ENCODE results near the gene CD48.
"Not testable (repeated sequence)": the region's sequence is repeated elsewhere in the genome, so short reads cannot be mapped to it uniquely, and the experiment has no call there.

Gene CD48

GRCh38 chr1:160741092-160741501, 29.5 kb upstream of the CD48 start:
- no peak for DNase-seq

GRCh38 chr1:160740133-160740688, 28.6 kb upstream of the CD48 start:
- no peak for DNase-seq

DNA sequence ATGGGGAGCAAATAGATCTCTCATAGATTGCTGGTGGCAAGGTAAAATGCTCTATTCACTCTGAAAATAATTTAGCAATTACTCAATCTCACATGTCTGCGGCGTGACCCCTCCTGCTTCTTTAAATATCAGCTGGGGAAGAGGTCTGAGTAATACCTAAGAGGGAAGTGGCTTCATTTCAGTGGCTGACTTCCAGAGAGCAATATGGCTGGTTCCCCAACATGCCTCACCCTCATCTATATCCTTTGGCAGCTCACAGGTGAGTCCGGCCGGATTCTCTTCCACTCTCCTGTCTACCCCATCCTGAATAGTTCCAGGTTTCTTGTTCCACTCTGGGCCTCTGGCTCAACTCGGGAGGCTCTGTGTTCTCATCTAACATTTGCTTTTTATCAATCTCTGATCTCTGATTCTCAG, 27.5 kb upstream of the CD48 start, which contains the start of gene SLAMF7:
SLAMF7 (plus strand) TSS at position 150 of the 414 bp plus-strand sequence; CDS start at position 205, 55 bp downstream.
- no peak for DNase-seq

DNA sequence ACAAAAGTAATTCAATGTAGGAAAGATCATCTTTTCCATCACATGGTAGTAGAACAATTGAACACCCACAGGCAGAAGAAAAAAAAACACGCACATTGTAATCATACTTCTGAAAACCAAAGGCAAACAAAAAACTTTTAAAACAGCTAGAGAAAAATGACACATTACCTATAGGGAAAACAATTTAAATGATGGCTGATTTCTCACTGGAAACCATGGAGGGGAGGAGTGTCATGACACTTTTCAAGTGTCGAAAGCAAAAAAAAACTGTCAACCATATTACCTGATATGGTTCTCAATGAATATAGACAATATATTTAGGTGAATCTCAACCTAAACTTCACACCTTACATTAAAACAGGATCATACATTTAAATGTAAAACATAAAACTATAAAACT, 26.6 kb upstream of the CD48 start:
- DNase-seq: no peak

GRCh38 chr1:160734301-160734700, 22.7 kb upstream of the CD48 start:
- no peak for DNase-seq

DNA sequence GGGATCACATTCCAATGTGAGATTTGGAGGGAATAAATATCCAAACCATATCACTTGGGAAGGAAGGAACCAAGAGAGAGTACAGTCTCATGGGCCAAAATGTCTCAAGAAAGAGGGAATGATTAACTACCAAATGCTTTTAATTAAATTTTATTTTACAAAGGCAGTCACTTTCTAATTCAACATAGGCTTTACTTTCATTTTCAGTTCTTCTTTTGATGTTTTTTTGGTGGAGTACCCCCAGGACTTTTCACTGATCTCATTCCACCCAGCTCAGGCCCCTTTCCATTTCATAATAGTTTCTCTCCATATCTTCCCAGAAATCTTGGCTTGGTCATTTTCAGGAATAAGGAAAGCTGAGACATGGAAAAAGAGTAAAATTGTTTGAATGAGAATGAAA, 22.3 kb upstream of the CD48 start:
- DNase-seq: no peak

DNA sequence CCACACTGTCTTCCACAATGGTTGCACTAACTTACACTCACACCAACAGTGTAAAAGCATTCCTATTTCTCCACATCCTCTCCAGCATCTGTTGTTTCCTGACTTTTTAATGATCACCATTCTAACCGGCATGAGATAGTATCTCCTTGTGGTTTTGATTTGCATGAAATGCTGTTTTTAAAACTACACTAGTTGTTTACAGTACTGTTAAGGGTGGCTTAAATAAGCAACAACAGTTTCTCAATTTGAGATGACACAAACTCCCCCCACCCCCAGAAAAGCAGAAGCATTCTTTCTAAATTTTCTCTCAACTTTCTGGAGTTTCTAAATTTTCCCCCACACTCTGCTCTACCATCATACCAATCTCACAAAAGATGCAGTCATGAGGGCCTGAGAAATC, 20.4 kb upstream of the CD48 start:
- no peak for DNase-seq

DNA sequence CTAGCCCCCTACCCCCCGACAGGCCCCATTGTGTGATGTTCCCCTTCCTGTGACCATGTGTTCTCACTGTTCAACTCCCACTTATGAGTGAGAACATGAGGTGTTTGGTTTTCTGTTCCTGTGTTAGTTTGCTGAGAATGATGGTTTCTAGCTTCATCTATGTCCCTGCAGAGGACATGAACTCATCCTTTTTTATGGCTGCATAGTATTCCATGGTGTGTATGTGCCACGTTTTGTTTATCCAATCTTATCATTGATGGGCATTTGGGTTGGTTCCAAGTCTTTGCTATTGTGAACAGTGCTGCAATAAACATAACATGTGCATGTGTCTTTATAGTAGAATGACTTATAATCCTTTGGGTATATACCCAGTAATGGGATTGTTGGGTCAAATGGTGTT, 19.9 kb upstream of the CD48 start:
- not testable (repeated sequence) for DNase-seq

DNA sequence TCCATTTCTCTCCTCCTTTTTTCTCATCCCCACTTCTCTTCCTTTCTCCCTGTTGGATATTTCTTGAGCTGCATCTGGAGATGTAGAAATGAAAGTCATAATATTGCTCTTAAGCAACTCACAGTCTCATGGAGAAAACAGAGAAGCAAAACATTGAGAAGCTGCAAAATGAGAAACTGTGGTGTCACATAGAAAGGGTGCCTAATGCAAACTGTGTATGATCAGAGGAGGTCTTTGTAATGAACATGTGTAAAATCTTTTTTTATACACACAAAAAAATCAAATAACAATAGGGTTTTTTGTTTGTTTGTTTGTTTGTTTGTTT, 15.7 kb upstream of the CD48 start:
- DNase-seq: no peak

DNA sequence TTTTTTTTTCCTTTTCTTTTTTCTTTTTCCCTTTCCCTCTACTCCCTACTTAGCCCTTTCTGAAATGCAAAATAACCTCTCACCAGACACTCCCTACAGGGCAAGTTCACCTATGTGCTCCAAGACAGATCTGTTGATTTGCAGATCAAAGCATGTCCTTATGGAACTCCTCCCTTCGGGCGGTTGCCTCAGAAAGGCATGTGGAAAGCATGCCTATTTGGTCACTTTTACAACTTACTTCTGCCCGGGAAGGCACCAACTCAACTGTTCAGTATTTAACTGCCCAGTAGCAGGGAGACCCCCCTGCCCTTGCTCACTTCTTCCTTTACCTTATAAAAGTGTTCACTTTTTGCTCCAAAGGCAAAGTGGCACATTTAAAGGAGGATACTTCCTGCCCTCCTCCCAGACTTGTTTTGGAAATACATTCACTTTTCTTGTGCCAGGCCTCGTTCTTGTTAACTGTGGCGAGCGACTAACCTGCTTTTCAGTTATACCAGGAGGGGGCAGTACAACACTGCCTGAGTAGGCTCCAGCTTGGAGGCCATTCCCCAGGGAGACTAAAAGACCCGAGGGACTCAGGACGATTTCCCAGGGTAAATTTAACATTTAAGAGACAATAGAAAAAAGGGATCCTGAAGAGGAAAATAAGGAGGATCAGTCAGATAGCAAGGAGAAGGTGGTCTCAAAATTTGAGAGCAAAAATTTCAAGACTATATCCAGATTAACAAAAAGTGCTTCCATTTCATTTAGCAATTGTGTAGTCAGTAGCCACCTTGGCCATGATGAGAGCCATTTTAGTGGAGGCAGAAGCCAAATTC, 15.1 kb upstream of the CD48 start:
- DNase-seq: peak; percentile 90

DNA sequence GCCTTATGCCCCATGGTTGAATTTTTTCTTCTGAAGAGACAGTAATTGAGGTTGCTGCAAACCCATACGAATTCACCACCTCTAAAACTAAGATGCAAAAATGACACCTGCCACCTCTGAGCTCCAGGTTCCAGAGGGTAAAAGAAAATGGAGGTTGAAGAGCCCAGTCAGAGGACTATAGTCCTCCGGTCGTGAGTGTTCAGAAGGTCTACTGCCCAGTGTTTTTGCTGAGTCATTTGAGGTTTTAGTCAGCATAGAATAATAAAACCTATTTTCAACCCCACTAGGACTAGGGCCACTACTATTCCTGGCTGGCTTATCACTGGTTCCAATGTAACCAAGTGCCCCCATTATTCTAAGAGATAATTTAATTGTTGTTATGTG, 14.5 kb upstream of the CD48 start:
- no peak for DNase-seq

DNA sequence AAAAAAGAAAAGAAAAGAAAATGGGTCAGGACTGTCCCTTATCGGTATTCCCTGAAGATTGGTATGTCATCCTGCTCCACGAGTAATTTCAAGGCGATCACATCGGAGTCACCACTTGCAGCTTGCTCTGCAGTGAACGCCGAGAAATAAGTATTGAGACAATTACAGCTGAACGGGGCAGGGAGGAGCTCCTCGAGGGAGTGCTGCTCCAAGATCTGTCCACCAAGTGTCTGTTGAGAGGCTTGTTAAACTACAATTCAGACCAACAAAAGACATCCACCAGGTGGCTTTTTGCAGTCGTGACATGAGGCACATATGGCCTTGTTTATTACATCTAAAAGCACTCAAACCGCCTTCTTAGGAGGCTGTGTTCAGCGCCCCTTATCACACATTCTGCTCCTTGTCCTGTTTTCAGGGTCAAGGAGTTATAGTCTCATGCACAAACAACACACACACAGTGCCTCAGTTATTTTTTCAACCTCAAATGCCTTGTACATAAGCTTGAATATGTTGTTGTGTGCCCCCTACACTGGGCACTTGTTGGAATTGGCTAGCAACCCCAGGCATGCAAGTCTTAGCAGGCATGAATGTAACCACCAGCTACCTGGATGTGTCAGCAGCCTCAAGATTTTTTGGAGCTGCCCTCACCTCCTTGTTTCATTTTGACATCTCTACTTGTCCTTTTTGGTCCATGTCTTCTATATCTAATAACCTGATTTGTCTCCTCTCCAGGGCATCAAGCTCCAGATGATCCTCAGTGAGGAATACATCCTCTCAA, 13.0 kb upstream of the CD48 start:
- DNase-seq: no peak

DNA sequence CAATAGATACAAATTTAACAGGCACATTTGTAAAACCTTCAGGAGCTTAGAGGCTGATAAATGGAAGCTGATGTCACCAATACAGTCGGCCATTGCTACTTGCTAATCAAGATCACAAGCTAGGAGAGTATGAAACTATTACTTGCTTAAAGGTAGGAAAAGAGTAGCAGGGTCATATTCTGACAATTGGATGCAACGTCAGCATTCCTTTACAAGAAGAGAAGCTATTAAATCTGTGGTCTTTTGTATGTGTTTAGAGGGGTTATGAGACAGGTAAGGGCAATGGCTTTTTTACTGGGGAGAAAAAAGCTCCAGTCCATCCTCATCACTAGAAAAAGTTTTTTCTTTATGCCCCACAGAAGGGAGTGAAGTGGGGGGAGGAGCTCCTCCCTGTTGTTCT, 11.7 kb upstream of the CD48 start:
- DNase-seq: no peak

- DNase-seq: no peak
These were observed 11.1 kb upstream of the CD48 start for GRCh38 chr1:160722726-160723125.

DNA sequence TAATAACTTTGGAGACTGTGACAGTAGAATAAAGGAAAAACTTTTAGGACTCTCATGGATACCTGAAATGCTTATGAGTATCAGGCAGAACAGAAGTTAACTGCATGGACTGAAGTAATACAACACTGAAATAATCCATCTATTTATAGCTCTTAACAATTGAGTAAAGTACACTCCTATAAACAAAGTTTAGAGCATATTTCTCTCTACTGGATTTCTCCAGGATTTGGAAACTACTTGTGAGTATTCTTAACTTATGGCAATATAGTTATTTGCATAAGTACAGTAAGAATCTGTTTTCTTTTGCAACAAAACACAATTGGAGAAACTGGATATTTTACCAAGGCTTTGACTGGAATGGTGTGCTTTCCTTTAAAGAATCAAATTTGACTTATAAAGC, 9.9 kb upstream of the CD48 start:
- DNase-seq: no peak

DNA sequence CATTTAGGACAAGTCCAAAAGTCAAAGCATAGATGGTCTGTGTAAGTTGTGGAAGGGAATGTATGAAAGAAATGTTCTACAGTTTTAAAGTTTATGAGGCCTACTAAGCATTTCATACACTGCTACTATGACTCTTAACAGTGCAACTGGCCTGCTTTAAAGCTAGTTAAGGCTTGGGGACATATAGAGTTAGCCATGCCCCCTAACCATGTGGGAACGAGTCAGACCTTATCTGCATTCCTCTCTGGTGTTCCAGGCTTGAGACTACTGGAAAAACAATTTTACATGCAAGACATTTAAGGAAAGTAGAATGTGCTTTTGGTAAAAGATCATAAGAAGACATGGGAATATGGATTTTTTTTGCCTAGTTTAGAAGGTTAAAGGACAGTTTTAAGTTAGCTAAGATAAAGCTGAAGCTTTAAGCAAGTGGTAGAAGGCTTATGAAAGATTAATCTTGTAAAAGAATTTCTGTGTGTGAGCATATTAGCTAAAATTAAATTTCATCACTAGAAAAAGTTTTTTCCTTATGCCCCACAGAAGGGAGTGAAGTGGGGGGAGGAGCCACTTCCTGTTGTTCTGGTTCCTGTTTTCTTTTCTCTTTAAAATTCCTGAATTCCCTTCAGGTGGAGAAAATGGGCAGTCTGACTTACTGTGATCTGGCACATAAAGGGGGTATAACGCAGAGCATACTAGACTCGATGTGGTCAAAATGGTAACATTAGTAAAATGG, 8.9 kb upstream of the CD48 start:
- no peak for DNase-seq

GRCh38 chr1:160718210-160718609, 6.6 kb upstream of the CD48 start:
- no peak for DNase-seq

- no peak for DNase-seq
These were observed 5.7 kb upstream of the CD48 start for GRCh38 chr1:160717306-160717705.

GRCh38 chr1:160716013-160716412, 4.4 kb upstream of the CD48 start:
- no peak for DNase-seq

DNA sequence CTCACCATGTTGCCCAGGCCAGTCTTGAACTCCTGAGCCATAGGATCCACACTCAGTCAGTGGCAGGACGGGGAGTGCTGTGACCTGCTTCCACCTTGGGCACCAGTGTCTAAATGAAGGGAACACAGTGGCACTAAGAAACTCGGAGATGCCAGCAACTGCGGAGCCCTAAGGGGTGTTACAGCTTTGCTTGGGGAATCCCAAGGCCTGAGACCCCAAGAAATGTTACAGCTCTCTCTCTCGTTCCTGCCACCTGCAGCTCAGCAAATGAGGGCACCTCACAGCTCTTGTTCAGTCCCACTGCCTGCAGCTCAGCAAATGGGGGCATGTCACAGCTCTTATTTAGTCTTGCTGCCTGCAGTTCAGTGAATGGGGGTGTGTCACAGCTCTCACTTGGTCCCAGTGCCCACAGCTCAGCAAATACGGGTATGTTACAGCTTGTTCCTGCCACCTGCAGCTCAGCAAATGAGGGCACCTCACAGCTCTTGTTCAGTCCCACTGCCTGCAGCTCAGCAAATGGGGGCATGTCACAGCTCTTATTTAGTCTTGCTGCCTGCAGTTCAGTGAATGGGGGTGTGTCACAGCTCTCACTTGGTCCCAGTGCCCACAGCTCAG, 2.5 kb upstream of the CD48 start:
- not testable (repeated sequence) for DNase-seq

- DNase-seq: no peak
These were observed 1.5 kb upstream of the CD48 start for GRCh38 chr1:160713161-160713560.

GRCh38 chr1:160712525-160713080, 981 bp upstream of the CD48 start:
- not testable (repeated sequence) for DNase-seq

- DNase-seq: no peak
These were observed 383 bp downstream of the CD48 start for GRCh38 chr1:160711276-160711601.

All from NCI-H526 treated with DMSO at 0.1 percent for 48 hours (cell line).